Fibroblast of skin of left biceps (primary cell): ENCODE data around the gene HSD11B1.

Source experiments
- DNase-seq, 2 experiments: peaks; one replicate each; pipeline ENCODE4 v3.0.0-alpha.2; 2013; ENCODE audit warnings: low read depth in 2 of 2

The HSD11B1 gene

DNA sequence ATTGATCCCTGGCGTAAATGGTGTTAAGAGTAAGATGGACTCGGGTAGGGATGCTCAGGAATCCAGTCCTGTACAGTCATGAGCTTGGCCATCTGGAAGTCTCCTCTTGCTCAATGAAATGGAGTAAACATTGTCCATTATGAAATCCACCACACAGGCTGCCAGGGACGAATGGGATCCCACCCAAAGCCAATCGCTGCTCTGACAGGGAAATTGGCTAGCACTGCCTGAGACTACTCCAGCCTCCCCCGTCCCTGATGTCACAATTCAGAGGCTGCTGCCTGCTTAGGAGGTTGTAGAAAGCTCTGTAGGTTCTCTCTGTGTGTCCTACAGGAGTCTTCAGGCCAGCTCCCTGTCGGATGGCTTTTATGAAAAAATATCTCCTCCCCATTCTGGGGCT lies at the start of gene HSD11B1:
TSS of gene HSD11B1 (plus strand) at position 263 of the 400 bp plus-strand sequence. CDS start at position 360, 97 bp downstream.
- DNase-seq, result no peak

DNA sequence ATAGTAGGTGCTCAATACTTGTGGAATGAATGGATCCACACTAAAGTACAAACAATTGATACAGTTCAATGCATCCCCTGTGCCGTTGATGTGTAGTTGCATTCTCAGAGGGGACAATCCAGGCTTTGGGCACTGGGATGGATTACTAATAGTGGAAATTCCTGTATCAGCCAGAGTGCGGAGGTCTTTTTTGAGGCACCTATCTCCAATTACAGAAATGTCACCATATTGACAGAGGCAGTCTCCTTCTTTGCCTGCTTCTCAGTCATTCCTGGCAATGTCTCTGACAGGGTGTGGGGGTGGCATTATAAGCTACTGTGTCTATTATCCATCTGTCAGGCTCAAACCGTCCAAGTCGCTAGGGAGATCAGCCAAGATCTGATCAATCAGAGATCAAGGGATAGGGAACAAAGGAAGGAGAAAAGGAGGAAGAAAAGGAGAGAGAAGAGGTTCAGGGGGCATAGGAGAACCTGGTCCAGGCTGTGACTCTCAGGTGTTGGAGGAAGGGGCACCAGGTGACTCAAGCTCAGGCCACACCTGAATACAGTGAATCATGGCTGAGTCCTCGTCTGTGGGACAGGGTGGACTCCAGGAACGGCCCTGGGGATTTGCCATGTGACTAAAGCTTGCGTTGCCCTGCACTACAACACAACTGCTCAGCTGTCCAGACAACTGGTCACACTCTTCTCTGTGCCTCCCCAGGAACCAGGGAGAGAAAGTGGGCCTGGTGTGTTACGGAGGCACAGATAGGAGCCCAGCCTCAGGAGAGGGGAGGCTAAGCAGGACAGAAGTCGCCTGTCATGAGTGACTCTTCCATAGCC lies 49.0 kb upstream of the HSD11B1 start:
- no peak for DNase-seq

DNA sequence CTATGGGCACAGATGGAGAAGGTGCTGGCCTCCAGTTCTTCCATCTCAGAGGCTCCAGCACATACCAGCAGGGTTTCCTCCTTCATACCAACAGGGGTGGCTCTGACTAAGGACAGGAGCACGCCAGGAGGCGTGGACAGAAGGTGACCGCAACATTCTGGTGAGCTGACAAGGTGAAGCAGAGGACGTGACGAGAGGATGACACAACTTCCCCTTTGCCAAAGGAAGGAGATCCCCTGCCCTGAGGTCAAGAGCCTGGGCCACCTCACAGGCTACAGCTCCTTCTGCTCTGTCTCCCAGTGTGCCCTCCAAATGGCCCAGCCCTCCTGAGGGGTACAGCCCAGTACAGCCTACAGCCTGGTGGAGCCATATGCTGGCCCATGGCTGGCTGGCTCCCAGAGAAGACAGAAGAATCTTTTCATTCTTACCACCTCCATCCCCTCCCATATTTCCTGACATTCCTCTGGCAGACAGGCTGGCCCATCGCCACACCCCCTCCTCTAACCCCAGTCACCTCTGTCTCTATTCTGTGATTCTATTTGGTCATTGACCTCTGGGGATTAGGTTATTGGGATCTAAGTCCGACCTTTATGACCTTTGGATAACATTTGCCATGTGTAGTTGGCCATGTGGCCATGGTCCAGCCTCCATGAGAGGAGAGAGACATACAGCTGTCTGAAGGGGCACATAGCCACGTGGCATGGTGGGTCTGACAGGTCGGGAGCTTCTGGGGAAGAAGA lies 47.3 kb upstream of the HSD11B1 start:
- no peak for DNase-seq

DNA sequence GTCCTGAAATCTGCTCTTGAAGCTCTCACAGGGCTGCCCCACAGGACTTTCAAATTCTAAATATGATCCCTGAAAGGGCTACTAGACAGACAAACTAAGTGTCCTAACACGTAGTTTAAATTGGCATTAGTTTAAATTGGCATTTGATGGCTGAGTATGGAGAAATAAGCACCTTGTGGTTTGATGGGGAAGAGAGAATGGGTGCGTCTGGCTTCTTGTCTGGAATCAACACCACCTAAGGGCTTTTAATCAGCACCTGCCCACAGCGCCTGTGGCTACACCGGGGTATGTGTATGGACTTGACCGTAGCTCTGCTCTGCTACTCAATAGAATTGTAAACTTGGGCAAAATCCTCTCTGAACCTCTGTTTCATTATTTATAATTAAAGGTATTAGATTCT lies 46.7 kb upstream of the HSD11B1 start:
- DNase-seq, result no peak

DNA sequence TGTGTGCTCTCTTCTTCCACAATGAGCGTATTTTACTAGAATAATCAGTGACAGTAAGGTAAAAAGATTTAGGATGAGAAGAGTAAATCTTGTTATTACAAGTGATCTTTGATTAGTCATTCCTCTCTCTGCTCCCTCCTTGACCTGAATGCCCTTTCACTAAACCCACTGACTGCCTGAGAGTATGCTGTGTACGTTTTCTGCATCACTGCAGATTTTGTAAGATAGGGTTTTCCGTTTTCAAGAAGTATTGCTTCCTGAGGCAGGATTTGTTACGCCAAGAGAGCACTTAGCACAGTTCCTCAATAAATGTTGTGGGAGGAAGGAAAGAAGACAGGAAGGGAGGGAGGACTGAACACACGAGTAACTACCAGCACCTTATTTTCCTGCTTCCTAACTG lies 44.7 kb upstream of the HSD11B1 start:
- DNase-seq, result no peak

DNA sequence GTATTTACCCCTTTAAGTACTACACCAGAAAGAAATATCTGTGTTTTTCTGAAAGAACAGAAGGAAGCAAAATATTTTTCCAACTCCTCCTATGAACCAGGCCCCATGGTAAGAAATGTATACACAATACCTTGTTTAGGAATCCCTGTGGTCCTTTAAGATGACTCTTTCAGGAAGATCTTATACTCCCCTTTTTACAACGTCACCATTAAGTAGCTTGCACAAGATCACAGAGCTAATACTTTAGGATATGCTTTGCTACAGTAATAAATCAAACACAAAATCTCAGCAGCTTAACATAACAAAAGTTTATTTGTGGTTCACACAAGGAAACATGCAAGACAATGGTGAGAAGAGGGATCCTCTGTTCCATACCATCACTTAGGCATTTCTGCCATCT lies 43.6 kb upstream of the HSD11B1 start:
- no peak for DNase-seq

DNA sequence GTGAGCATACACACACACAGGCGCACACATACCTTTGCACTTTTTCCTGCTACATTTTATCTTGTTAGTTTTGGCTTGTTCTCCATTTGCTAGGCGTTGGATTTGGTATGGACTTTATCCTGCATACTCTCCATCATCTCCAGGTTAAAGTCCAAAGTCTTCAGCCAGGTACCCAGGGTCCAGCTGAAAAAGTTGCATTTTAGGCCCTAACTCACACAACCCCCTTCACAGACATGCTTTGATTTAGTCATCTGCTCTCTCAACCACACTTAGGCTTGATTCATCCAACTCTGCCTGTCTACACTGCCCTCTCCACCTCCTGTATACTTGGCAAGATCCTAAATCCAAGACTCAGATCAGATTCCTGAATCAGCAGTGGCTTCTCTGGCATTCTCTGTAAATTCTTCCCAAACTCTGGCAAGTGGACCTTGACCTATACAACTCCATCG lies 41.7 kb upstream of the HSD11B1 start:
- no peak for DNase-seq

DNA sequence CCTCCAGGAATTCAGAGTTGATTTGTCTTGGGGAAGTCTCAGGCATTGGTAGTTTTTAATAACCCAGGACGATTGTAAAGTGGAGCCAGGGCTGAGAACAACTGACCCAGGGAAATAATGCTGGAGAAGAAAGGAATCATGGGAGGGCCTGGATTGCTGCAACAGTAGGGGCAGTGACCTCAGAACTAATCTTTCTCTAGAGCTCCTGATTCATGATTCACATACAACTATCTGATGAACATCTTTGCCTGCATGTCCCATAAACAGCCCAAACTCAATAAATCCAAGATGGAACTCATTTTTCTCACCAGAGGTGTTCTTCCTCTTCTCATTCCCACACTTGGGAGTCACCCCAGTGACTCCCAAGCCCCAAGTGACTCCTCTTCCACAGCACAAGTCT lies 37.5 kb upstream of the HSD11B1 start:
- DNase-seq, result no peak

DNA sequence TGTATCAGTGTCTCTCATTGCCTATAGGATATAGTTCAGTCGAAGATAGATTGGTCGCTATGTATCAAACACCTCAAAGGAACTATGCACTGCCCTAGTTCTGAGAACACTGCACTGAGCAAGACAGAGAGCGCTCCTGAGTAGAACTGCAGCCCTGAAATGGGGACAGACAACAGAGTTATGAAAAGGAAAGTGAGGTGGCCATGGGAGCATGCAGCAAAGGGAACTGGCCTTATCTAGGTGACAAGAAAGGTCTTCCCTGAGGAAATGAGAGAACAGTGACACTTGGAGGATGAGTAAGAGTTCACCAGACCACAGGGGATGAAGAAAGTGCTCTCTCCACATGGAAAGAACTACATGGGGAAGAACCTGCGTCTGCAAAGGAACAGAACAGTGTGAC lies 36.9 kb upstream of the HSD11B1 start:
- no peak for DNase-seq

DNA sequence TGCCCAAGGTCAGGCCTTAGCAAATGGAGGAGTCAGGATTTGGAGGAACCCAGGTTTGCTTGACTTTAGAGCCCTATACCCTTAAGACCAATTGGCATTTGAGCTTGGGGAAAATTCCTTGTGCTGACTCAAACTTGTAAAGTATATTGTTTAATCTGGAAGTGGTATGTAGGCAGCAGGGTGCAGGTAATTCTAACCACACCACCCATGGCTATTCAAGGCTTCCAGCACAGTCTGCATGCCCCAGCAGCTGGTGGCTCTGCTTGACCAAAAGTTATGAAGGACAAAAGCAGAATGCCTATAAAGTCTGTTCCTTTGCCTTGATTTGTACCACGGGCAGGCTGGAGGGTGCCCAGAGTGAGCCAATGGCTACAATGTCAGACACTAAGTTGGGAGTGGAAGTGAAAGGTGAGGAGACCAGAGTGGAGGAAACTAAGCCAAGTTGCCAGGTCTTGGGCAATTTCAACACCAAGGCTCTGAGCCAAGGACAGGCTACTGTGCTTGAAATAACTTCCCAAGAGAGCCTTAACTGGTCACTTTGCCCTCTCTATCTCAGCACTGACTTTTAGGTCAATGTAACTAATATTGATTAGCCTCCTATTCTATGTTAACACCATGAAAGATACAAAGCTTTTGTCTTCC lies 34.1 kb upstream of the HSD11B1 start:
- no peak for DNase-seq

DNA sequence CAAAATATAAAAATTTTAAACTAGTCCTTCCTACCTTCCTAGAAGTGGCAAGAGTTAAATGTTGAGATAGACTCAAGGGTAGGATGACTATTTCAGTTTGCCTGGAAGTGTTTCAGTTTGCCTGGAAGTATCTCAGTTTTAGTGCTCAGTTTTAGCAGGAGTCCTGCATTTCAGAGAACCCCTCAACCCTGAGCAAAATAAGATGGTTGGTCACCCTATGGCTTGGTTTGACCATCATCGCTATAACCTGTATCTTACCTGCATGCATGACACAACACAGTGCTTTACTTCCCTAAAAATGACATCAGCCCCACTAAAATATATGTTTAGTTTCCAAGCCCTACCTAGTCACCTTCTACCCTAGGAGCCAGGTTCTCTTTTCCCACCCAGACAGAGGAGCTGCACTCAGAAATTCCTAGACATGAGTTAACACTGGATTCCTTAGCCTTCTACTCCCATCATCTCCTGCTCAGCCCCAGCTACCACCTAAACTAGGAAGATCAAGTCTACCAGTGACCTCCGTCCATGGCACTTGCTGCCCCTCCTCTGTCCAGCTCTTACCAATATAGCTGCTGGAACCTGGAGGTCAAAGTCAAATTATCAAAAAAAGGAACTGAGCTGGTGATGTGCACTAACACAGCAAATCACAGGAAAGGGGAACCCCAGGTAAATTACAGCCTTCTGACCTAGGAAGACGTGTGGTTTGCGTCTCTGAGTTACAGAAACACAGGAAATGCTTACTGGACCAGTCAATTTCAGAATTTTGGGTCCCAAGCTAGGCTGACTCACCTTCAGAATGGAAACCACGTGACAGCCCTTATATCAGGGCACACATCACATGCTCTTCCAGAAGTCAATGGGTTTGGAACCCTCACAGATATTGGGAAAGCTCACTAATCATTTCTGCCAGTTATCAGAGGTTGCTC lies 31.7 kb upstream of the HSD11B1 start:
- DNase-seq, result no peak

DNA sequence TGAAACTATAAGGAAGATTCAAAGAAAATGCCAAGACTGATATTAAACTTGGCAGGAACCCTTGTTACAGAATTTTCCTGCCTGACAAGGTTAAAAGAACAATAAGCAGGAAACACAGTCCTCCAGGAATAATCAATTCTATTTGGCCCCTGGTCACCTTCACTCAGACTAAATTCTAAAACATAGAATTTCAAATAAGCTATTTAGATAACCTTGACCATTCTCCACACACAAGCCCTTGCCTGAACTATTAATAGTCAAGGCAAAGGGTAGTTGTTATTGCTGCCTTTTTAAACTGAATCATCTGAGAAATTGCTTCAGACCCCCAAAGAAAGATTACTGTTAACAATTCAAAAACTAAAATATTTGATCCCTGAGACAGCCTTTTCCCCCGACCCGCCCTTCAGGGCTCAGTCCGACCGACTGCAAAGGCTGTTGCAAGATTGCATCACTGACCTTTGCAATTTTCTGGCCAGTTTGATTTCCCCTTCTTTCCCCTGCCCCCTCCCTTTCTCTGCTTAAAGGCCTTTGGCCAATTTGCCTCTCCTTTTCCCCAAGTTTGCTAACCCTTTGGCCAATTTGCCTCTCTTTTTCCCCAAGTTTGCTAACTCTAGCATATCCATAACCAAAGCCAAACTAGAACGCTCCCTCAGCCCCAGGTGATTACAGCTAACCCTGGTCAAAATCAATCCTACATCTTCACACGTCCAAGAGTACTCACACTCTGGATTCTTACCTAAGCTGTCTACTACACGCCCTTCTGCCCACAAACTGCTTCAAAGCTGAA lies 30.8 kb upstream of the HSD11B1 start:
- no peak for DNase-seq

DNA sequence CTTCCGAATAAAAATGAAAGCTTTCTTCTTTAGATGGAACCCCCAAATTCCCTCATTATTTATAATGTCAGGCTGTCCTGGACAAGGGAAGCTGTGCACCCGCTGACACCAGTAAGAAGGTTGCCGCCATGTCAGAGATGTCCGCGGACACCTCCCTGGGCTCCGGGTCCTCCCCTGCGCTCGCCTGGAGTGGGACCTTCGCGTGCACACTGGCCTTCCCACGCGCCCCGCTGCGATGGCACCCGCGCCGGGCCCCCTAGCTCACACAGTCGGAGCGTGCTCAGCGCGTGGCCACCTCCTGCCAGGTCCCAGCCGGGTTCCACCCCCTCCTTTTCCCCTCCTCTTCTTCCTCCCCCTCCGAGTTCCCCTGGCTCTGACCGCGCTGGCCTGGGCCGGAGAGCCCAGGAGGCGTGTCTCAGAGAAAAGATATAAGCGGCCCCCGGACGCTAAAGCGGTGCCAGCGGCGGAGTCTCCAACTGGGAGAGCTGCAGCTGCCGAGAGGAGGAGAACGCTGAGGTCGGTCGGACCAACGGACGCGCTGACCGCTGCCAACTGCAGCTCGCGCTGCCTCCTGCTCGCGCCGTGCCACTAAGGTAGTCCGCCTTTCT lies 29.6 kb upstream of the HSD11B1 start, which contains the start of gene G0S2:
TSS of gene G0S2 (plus strand) at position 456 of the 608 bp plus-strand sequence. CDS start 273 bp downstream, outside the sequence.
- no peak for DNase-seq

DNA sequence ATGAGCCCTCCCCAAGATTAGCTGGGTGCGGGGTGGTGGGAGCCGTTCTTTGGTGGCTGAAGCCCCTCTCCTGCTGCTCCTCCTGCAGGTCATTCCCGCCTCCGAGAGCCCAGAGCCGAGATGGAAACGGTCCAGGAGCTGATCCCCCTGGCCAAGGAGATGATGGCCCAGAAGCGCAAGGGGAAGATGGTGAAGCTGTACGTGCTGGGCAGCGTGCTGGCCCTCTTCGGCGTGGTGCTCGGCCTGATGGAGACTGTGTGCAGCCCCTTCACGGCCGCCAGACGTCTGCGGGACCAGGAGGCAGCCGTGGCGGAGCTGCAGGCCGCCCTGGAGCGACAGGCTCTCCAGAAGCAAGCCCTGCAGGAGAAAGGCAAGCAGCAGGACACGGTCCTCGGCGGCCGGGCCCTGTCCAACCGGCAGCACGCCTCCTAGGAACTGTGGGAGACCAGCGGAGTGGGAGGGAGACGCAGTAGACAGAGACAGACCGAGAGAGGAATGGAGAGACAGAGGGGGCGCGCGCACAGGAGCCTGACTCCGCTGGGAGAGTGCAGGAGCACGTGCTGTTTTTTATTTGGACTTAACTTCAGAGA lies 29.0 kb upstream of the HSD11B1 start:
- DNase-seq, result no peak

DNA sequence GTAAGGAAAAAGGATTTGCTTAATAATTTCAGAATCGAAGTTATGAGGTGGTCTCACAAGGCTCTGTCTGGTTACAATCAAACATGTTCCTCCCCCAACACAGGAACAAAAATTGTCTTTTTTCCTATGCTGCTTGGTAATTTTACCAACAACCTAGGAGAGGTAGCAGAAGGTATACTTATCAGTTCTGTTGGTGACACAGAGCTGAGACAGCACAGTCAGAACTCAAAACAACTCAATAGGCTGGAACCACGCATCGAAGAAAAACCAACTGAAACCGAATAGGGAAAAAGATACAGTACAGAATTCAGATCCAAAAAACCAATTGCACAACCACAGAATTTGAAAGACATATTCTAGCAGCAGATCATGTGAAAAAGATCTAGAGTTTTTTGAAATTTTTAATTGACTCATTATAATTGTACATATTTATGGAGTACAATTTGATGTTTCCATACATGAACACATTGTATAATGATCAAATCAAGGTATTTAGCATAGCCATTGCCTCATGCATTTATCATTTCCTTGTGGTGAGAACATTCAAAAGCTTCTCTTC lies 25.6 kb upstream of the HSD11B1 start:
- no peak for DNase-seq

DNA sequence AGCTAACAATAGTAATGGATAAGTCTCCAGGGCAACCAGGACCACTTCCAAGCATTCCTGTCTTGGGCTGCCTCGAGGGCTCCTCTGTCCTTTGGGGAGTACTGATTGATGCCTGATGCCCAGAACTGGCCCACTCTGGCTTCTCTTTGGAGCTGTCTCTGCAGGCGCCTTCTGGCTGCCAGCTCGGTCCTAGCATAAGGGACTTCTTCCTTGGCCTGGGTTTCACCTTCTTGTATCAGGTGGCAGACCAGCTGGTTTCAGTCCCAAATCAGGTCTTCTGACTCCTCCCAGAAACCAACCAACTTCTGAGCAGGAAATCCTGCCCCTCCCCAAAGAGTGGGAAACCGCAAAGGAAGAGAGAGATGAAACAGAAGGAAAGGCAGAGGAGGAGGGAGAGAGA lies 18.8 kb upstream of the HSD11B1 start:
- DNase-seq, result no peak

DNA sequence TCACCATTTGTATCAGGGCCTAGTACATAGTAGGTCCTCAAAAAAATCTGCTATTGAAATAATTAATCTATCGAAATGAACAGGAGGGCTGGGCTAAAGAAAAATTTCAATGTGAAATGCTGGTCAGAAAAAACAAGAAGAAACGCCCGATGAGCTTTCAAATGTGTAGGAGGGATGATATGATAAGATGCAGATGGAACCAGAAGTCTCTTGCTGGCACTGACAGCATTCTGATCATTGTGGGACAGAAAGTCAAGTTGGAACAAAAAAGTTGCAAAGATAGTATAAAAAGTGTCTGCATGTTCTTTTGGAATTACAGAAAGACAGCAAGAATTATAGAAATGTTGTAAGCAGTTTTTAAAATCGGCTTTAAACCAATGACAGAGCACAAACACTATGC lies 18.3 kb upstream of the HSD11B1 start:
- no peak for DNase-seq

DNA sequence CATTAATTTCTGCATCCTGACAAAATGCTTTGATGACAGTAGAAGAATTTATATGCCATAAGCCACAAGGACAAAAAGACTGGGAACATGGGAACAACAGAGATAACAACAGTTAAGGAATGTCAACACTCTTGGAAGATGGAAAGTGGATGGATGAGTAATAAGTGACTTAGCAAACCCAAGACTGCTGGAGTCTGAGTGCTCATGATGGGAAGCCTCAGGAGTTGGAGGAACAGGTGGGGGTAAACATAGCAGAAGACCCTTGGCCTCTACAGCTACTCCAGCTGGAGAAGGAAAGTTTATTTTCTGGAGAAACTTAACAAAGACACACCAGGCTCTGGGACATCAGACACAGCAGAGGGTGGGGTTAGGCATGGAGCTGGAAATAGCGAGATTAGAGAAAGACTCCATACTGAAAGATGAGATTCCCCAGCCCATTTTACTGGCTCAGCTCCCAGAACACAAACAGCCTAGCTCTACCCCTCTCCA lies 15.9 kb upstream of the HSD11B1 start:
- DNase-seq, result no peak

DNA sequence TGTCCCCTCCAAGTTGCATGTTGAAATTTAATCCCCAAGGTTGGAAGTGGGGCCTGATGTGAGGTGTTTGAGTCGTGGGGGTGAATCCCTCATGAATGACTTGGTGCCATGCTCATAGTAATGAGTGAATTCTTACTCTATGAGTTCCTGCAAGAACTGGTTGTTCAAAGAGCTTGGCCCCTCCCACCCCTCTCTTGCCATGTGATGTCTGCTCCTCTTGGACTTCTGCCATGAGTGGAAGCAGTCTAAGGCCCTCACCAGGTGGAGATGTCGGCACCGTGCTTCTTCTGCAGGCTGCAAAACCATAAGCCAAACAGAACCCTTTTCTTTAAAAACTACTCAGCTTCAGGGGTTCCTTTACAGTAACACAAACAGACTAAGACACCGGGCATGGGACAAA lies 15.2 kb upstream of the HSD11B1 start:
- no peak for DNase-seq
